GM19438 (cell line): Measurements from ENCODE around the gene ATP1A4.
"Not testable (repeated sequence)": the region's sequence is repeated elsewhere in the genome, so short reads cannot be mapped to it uniquely, and the experiment has no call there.

Experiments used
- ATAC-seq: cut with Tn5 transposase; IDR thresholded peaks from one replicate; pipeline ENCODE4 v1.9.1; 2021; ENCODE audit warnings: low read depth; ENCODE audit not compliant: unreplicated experiment

ATP1A4 gene

DNA sequence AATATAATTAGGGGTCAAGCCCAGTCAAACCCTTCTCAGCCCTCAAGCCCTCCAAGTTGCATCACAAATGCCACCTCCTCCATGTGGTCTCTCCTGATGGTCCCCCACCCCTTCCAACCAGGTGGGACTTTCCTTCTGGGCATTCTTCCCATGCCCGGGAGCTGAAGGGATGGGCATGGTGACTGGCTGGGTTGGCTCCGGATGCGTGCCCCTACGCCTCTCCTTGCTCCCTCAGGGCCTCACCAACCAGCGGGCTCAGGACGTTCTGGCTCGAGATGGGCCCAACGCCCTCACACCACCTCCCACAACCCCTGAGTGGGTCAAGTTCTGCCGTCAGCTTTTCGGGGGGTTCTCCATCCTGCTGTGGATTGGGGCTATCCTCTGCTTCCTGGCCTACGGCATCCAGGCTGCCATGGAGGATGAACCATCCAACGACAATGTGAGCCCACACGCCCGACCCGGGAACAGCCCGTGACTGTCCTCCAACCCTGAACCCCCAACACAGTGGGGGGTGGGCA, 28.4 kb upstream of the ATP1A4 start:
- no peak for ATAC-seq

DNA sequence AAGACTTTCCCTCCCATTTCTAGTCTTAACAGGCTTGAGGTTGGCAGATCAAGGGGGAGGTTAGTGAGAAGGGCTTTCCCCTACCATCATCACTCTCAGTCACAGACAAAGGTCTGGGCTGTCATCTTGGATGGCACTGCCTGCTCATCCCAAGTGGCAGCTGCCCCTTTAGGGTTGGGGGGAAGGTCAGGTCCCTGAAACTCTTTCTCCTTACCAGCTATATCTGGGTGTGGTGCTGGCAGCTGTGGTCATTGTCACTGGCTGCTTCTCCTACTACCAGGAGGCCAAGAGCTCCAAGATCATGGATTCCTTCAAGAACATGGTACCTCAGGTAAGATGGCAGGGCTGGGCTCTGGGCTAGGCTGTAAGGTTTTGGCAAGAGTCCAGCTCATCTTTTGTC, 27.7 kb upstream of the ATP1A4 start:
- no peak for ATAC-seq

DNA sequence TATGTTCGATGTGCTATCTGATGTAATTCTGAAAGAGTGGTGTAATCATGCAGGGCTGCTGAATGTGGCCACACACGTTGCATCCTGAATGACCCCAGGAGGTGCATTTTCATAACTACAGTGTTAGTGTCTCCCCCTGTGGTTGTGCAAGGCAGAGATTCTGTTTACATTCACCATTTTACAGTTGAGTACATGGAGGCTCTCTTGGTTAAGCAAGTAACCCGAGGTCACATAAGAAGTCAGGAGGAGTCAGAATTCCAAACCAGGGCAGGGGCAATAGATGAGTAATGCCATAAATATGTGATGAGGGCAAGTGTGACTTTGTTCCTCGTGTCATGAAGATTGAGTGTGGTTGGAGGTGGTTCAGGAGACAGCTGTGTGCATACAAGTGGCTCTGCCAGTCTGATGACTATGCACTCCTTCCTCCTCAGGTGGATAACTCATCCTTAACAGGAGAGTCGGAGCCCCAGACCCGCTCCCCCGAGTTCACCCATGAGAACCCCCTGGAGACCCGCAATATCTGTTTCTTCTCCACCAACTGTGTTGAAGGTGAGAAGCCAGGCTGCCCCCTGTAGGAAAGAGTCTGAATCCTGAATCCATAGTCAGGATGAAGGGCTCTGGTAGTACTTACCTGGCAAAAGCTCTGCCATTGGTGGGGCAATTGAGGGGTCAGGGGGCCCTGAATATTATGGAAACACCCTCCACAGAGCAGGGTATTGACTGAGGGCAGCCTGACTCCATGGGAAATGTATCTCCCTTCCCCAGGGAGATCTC, 26.5 kb upstream of the ATP1A4 start:
- ATAC-seq: no peak

DNA sequence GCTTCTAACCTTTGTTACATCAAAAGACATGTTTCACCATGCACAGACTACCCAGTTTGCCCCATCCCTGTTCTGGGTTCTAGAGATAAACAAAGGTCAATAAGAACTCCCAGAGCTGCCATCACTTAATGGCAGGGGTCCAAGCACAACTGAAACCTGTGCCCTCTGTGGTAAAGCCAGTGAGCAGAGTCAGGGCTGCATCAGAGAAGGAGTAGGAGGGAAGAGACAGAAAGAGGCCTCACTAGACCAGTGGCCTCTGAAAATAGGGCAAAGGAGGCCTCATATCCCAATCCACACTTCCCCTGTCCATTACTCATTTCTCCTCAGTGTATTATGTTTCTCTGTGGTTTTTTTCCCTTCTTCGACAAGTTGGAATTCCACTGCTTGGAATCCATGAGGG, 25.7 kb upstream of the ATP1A4 start:
- ATAC-seq: no peak

DNA sequence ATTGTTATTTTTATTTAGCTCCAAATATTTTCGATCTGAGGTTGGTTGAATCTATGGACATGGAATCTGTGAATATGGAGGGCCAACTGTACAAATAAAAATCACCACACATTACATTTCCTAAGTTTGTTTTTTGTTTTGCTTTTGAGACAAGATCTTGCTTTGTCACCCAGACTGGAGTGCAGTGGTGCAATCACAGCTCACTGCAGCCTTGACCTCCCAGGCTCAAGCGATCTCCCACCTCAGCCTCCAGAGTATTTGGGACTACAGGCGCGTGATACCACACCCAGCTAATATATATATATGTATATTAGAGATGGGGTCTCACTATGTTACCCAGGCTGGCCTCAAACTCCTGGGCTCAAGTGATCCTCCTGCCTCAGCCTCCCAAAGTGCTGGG, 25.1 kb upstream of the ATP1A4 start:
- ATAC-seq: not testable (repeated sequence)

DNA sequence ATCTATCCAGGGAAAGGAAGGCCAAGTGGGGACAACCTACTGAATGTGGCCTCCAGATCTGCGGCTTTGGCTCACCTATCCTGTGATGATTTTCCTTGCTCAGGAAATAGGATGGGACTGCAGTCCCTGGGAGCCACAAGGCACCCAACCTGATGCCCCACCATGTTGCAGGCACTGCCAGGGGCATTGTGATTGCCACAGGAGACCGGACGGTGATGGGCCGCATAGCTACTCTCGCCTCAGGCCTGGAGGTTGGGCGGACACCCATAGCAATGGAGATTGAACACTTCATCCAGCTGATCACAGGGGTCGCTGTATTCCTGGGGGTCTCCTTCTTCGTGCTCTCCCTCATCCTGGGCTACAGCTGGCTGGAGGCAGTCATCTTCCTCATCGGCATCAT, 24.0 kb upstream of the ATP1A4 start:
- no peak for ATAC-seq

DNA sequence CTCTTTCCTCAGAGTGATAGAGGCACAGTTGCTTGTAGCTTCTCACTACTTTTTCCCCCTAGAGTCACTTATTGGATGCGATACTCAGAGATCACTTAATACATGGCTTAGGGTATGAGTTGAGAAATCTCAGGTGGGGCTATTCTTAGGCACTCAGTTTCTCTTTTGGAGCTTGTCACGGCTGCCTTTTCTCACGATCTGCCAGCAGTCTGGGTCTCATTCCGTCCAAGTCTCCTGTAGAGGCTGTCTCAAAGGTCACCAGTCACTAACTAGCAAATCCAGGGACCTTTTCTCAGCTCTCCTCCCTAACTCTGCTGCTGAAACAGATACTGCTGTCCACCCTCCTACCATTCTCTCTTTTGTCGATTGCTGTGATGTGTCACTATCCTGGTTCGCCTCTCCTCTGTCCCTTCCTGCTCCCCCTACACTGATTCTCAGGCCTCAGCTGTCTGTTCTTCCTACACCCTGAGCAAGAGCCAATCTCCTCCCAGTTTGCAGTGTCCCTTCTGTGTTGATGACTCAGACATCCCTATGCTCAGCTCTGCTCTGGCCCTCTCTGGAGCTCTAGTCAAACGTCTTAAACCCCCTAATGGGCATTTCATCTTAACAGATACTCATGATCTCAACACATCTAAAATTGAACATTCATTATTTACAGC, 23.4 kb upstream of the ATP1A4 start:
- no peak for ATAC-seq

DNA sequence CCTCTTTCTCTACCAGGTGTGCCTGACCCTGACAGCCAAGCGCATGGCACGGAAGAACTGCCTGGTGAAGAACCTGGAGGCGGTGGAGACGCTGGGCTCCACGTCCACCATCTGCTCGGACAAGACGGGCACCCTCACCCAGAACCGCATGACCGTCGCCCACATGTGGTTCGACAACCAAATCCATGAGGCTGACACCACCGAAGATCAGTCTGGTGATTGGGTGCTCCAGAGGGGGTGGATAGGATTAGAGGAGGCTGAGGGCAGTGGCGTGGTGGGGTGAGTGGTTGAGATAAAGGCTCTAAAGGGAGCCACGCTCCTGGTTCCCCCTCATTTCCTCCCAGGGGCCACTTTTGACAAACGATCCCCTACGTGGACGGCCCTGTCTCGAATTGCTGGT, 22.8 kb upstream of the ATP1A4 start:
- ATAC-seq: no peak

DNA sequence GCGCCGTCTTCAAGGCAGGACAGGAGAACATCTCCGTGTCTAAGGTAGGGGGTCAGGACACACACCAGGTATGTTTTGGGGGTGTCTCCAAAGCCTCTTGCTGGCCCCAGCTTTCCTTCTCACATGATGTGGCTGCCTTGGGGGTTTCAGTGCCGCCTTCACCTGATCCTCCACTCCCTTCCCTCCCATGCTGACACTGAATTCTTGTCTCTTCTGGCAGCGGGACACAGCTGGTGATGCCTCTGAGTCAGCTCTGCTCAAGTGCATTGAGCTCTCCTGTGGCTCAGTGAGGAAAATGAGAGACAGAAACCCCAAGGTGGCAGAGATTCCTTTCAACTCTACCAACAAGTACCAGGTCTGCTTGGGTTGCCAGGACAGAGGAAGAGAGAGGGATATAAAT, 22.4 kb upstream of the ATP1A4 start:
- ATAC-seq: no peak

DNA sequence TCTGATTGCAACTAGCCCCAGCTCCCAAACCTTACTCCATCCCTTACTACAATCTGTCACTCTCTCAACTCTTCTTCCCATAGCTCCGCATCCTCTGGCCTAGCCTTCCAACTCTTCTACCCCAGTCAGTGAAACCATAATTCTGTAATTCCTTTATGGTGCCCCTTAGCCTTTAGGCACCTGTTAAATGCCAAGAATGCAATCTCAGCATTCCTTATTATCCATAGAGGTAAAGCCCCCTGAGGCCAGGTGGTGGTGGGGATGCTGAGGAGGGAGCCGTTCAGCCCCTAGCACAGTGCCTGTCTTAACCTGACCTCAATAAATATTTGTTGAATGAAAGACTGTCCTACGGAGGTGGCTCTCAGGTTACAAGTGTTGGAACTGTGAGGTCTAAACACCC, 21.8 kb upstream of the ATP1A4 start:
- ATAC-seq: no peak

DNA sequence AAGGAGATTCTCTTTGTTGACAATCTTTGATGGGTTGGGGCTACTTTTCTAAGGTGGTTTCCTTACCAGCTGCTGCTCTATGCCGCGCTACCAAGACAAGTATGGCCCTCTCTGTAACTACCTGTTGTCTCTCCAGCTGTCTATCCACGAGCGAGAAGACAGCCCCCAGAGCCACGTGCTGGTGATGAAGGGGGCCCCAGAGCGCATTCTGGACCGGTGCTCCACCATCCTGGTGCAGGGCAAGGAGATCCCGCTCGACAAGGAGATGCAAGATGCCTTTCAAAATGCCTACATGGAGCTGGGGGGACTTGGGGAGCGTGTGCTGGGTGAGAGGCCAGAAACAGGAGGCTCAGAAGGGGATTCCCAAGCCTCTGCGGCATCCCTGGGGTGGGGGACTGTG, 21.4 kb upstream of the ATP1A4 start:
- no peak for ATAC-seq

DNA sequence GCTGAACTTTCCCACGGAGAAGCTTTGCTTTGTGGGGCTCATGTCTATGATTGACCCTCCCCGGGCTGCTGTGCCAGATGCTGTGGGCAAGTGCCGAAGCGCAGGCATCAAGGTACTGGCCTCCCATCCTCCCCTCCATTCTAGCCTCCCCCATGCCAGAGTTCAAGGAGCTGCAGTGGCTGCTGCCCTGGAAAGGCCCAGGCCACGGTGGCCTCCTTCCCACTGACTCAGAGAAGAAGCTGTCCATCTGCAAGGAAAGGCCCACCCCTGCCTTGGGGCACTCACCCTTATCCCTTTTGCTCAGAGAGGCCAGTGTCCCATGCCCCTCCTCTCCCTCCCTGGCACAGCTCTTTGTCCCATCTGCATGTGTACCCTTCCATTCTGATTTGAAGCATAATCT, 20.9 kb upstream of the ATP1A4 start:
- no peak for ATAC-seq

DNA sequence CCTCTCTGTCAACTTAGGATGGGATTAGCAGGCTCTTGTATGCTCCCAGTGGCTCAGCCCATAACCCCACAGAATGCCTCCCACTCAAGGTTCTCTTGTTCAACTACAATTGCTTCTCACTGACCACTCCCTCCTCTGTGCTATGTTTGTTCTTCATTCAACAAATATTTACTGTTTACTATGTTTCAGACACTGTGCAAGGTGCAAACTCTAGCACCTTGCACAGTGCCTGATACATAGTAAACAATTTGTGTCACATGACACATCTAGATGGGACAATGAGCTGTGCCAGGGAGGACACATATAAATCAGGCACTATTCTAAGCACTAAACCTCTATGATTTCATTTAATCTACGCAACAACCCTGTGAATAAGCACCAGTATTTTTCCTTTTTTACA, 20.5 kb upstream of the ATP1A4 start:
- no peak for ATAC-seq

DNA sequence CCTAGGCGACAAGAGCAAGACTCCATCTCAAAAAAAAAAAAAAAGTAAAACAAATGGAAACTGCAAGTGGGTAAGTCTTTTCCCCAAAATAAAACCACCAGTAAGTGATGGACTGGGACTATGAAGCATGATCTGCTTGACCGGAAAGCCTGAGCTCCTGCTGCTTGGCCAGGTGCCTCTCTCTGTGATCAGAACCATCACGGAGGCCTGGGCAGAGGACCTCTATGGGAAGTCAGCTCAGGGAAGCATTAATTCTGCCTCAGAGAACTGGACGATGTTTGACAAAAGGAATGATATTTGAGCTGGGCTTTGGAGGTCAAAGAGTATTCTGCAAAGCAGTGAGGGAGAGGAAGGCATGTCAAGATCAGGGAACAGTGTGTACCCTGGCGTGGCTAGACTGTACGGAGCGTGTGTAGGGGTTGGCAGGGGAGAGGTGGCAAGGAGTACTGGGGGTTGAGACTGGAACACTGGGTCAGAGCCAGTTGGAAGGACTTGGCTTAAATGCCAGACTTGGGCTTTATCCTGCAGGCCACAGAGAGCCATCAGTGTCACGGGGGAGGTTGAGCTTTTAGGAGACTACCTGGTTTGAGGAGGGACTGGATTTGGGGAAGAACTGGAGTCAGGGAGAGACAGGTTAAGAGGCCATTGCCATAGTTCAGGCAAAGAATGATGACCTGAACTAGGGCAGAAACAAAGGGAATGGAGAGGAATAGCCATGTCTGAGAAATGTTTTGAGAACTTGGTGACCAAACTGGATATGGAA, 19.4 kb upstream of the ATP1A4 start:
- ATAC-seq: no peak

DNA sequence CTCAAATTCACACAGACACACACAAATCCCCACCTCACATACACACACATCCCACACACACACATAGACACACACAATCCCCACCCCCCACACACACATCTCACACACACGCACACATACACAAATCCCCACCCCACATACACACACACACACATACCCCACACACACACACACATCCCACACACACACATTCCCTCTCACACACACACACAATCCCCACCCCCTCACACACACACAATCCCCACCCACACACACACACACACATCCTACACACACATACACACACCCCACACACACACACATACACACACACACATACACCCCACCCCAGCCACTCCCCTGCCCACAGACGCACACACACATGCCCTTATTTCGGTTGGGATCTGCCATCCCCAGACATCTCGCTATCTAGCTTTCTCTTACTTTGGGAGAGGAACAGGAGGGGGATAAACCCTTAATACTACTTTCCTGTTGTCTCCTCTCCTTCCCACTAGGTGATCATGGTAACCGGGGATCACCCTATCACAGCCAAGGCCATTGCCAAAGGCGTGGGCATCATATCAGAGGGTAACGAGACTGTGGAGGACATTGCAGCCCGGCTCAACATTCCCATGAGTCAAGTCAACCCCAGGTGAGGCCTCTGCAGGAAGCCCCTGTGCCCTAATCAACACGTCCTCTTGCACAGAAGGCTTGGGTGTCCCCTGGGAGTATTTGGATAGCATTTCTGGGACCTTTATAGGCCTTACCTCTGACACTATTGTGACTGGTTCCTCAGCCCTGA, 17.2 kb upstream of the ATP1A4 start:
- no peak for ATAC-seq

DNA sequence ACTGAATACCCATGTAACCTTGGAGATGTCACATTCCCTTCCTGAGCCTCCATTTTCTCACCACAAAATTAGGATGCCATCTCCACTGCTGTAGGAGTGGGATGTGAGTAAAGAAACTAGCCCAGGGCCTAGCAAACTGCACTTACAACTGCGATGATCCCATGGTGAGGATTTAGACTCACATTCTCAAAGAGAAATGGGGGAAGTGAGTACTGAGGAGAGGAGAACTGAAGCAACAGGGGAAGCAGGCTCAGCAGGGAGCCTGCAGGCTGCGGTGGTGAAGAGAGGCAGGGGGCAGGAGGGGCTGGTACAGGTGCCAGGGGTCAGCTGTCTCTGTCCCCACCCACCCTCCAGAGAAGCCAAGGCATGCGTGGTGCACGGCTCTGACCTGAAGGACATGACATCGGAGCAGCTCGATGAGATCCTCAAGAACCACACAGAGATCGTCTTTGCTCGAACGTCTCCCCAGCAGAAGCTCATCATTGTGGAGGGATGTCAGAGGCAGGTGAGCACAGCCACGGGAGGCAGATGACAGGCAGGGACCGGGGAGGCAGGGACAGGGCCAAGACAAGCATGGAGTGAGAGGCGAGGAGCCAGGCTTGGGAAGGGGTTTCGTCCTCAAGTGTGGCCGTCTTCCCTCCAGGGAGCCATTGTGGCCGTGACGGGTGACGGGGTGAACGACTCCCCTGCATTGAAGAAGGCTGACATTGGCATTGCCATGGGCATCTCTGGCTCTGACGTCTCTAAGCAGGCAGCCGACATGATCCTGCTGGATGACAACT, 16.4 kb upstream of the ATP1A4 start:
- ATAC-seq: no peak

DNA sequence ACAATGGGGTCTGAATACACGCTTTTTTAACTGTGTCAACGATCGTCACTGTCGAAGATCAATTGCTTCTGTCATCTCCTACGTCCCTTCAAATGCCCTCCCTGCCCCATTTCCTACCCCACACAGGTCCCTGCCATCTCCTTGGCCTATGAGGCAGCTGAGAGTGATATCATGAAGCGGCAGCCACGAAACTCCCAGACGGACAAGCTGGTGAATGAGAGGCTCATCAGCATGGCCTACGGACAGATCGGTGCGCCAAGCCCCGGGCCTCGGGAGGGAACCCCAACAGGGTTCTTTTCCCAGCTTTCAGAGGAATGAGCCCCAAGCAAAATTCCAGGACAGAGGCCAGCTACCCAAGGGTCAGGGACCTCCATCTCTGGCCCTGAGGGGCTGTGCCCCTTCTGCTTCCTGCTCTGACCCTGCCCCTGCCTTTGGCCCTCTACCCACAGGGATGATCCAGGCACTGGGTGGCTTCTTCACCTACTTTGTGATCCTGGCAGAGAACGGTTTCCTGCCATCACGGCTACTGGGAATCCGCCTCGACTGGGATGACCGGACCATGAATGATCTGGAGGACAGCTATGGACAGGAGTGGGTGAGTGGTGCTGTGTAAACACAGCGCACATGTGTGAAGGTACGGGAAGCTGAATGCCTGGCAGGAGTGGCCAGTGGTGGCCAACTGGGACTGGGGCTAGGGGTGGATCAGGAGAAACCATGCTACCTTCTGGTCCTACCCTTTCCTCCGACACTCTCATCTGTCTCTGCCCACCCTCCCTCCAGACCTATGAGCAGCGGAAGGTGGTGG, 15.1 kb upstream of the ATP1A4 start:
- ATAC-seq: no peak

DNA sequence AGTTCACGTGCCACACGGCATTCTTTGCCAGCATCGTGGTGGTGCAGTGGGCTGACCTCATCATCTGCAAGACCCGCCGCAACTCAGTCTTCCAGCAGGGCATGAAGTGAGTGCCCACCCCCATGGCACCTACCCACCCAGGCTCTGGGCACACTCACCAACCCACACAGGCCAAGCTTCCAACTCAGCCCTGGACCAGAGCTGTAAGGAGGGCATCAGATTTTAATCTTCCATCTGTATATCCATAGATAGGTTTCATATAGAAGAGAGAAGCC, 14.5 kb upstream of the ATP1A4 start:
- ATAC-seq: no peak

DNA sequence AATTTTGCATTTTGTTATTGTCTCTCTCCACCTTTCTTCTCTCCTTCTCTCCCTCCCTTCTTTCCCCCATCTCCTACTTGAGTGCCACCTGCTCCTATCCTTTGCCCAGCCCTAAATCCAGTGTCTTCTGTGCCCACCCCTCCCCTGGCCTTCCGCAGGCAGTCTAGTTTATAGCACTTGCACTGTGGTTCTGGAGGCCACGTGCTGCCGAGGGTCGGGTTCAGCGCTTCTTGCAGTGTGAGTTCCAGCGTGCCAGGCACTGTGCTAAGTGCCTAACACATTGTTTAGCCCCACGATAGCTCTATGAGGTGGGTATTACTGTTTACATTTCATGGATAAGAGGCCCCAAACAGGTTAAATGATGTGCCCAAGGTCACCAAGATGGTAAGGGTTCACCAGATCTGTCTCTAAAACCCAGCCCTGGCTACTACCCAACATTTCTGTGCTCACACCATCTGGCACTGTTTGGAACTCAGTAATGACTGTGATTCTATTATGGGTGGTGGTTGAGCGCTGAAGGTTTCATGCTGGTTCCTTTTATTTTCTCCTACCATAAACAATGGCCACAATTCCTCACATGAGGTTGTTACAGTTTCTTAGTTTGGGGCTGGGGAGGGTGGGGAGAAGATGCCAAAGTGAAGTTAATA, 14.1 kb upstream of the ATP1A4 start:
- ATAC-seq: no peak
